Natural killer cell (primary cell): ENCODE data around the gene HTR2B. TPM values are rescaled to one million over a fixed set of nuclear protein-coding genes. Genes with fewer than 3 reads are reported as not detected.
A peak's percentile ranks its signal among the peaks of the same experiment; 100 is the strongest.

Experiments used
- ATAC-seq, 3 donors: fragments of 150-1000 bp in 2 of 3; fragments of 200-7000 bp in 1 of 3; cut with Tn5 transposase; 1 replicate in 1 of 3; 2 replicates in 2 of 3; pipeline ENCODE4 v1.10.0; 2021; ENCODE audit warnings: mild to moderate bottlenecking in 2 of 3, moderate library complexity in 2 of 3
- DNase-seq, 2 donors: peaks; one replicate each; pipeline versions ENCODE4 v3.0.0 to v3.0.0-alpha.2; 2013 to 2021; ENCODE audit warnings: mixed read lengths in 1 of 2
- H3K27ac ChIP-seq: one replicate; pipeline ENCODE4 v1.5.1; 2013; ENCODE audit warnings: mild to moderate bottlenecking, low read length
- H3K27me3 ChIP-seq: one replicate; pipeline ENCODE4 v1.6.1; 2013; ENCODE audit warnings: low read length; ENCODE audit not compliant: control insufficient read depth, insufficient read depth
- H3K36me3 ChIP-seq: one replicate; pipeline ENCODE4 v1.6.1; 2013; ENCODE audit warnings: low read length; ENCODE audit not compliant: control insufficient read depth, insufficient read depth
- H3K4me1 ChIP-seq: one replicate; pipeline ENCODE4 v1.6.1; 2013; ENCODE audit warnings: low read length; ENCODE audit not compliant: control insufficient read depth, insufficient read depth
- H3K4me3 ChIP-seq: one replicate; pipeline ENCODE4 v1.5.1; 2013; ENCODE audit warnings: low read length
- H3K9me3 ChIP-seq: one replicate; pipeline ENCODE4 v1.6.1; 2013; ENCODE audit warnings: low read length; ENCODE audit not compliant: control insufficient read depth, insufficient read depth
- H3K27ac Mint-ChIP-seq, 2 donors: one replicate each; pipeline ENCODE4 v1.8.0; 2022; ENCODE audit warnings: mild to moderate bottlenecking in 2 of 2, mixed read lengths in 2 of 2, moderate library complexity in 1 of 2
- H3K27me3 Mint-ChIP-seq, 2 donors: one replicate each; pipeline ENCODE4 v1.8.0; 2022; ENCODE audit warnings: low read depth in 2 of 2, mixed read lengths in 2 of 2
- H3K36me3 Mint-ChIP-seq: one replicate; pipeline ENCODE4 v1.8.0; 2022; ENCODE audit warnings: mixed read lengths
- H3K4me1 Mint-ChIP-seq, 2 donors: one replicate each; pipeline ENCODE4 v1.8.0; 2022; ENCODE audit warnings: mixed read lengths in 2 of 2
- H3K4me3 Mint-ChIP-seq: one replicate; pipeline ENCODE4 v1.8.0; 2022; ENCODE audit warnings: mild to moderate bottlenecking, moderate library complexity, mixed read lengths
- H3K9me3 Mint-ChIP-seq, 2 donors: one replicate each; pipeline ENCODE4 v1.8.0; 2022; ENCODE audit warnings: mixed read lengths in 2 of 2
- CTCF ChIP-seq: fragments of 200-600 bp; IDR thresholded peaks from one replicate; pipeline ENCODE4 v1.8.0; 2022; ENCODE audit warnings: antibody characterized with exemption
- WGBS: methylation state at CpG from one replicate; pipeline ENCODE4 v1.1.7; 2013; ENCODE audit warnings: missing lambda C conversion rate; ENCODE audit not compliant: insufficient coverage; 5-methylcytosine and 5-hydroxymethylcytosine counted together
- intact Hi-C: fragments of 100-400 bp; cut with micrococcal nuclease; formaldehyde crosslinking; loops from one replicate; pipeline ENCODE4 v1.14.2; 2022
- total RNA-seq, 4 donors: library from RNA; stranded (reverse); fragments of 120-200 nt in 1 of 4; gene quantifications; one replicate each; pipeline versions ENCODE4 v1.2.3 to v1.2.4, GENCODE V29; 2013 to 2022

HTR2B gene
- total RNA-seq, 3 donors from 2014 or later (not counting 1 experiment from before 2014, with no cell fraction given), result not detected

DNA sequence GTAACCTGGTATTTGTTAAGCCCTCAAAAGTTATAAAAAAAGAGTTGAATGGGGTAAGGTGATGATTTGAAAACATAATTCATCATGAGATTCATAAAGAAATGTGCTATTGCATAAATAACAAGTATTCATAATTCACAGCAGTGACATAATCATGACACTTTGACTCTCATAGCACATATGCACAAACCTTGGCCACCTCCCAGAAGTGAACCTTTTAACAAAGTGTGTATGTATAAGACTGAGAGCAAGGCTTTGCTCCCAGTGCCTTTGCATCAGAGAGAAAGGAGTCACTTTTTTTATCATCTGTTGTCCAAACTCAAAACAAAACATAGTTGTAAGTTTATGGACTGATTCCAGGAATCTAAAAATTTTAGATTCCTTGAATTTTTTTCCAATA is 15.0 kb upstream of the HTR2B start:
- Mint-ChIP-seq H3K4me1 (no peaks in the 10 kb centered on the region), H3K27me3 (no peaks in the 10 kb centered on the region)

GRCh38 chr2:231138699-231139098 is 13.9 kb upstream of the HTR2B start:
- Mint-ChIP-seq H3K27ac (no peak overlapping the region), H3K4me3 (no peak overlapping the region), H3K27me3 (no peaks in the 10 kb centered on the region), H3K9me3 (no peaks in the 10 kb centered on the region), H3K36me3 (no peaks in the 10 kb centered on the region), H3K4me1 (peaks cover 7% of the 10 kb centered on the region in 2 donors)
- WGBS, result 98% methylated on average over 8 of the region's 8 CpGs
- Histone ChIP-seq H3K27ac (no peak overlapping the region), H3K36me3 (no peaks in the 10 kb centered on the region), H3K4me3 (no peak overlapping the region), H3K9me3 (no peaks in the 10 kb centered on the region), H3K4me1 (no peaks in the 10 kb centered on the region), H3K27me3 (no peaks in the 10 kb centered on the region)
- DNase-seq (no peak), ATAC-seq (no peak)
- intact Hi-C loops, result no loop called here
- TF ChIP-seq CTCF, result no peak

More for the DNA sequence above, 15.0 kb upstream of the HTR2B start:
- DNase-seq (no peak), ATAC-seq (no peak)
- Mint-ChIP-seq H3K4me3 (no peak overlapping the region), H3K9me3 (no peaks in the 10 kb centered on the region), H3K27ac (no peak overlapping the region), H3K36me3 (no peaks in the 10 kb centered on the region)
- Histone ChIP-seq H3K9me3 (no peaks in the 10 kb centered on the region), H3K27me3 (no peaks in the 10 kb centered on the region), H3K4me1 (no peaks in the 10 kb centered on the region), H3K36me3 (no peaks in the 10 kb centered on the region), H3K4me3 (no peak overlapping the region), H3K27ac (no peak overlapping the region)
- intact Hi-C loops, result no loop called here
- no peak for TF ChIP-seq CTCF

GRCh38 chr2:231134910-231135655 is 10.2 kb upstream of the HTR2B start:
- Histone ChIP-seq H3K4me3 (no peak overlapping the region), H3K27me3 (no peaks in the 10 kb centered on the region), H3K36me3 (no peaks in the 10 kb centered on the region), H3K4me1 (no peaks in the 10 kb centered on the region), H3K27ac (no peak overlapping the region), H3K9me3 (no peaks in the 10 kb centered on the region)
- intact Hi-C loops, result no loop called here
- no peak for TF ChIP-seq CTCF
- no peak for DNase-seq
- no peak for ATAC-seq
- peaks cover 15 to 18% of the 10 kb centered on the region in 2 donors for H3K4me1 Mint-ChIP-seq
- peak overlapping the region in 1 of 2 donors; percentile 22 for H3K27ac Mint-ChIP-seq
- no peak overlapping the region for H3K4me3 Mint-ChIP-seq
- 100% methylated on average over 1 of the region's 1 CpG for WGBS
- H3K27me3 Mint-ChIP-seq, result no peaks in the 10 kb centered on the region
- H3K36me3 Mint-ChIP-seq, result no peaks in the 10 kb centered on the region
- H3K9me3 Mint-ChIP-seq, result no peaks in the 10 kb centered on the region
